Measurements from ENCODE around the gene ZNF445. TPM values are rescaled to one million over a fixed set of nuclear protein-coding genes. Genes with fewer than 3 reads are reported as not detected.

The ZNF445 gene
- total and polyA plus RNA-seq, 2 of the 8 experiments (the other 6 are each of a cell fraction or from before 2014, with no cell fraction given): 3.3 to 26.3 TPM

- Histone ChIP-seq H4K8ac (ENCODE audit: extremely low read depth, insufficient read depth, low read length) (no peak overlapping the region; the same call in 1 of the 2 replicates), H4K20me1 (replicated peaks in 1 of 2; ENCODE audit: control insufficient read depth in 1 of 2, insufficient read depth in 2 of 2, low read length in 2 of 2) (no peaks in the 10 kb centered on the region), H3K4me2 (ENCODE audit: insufficient read depth in 1 of 2, low read depth in 2 of 2, low read length in 2 of 2) (no peak overlapping the region), H3K4ac (replicated peaks; ENCODE audit: insufficient read length, low read depth, low read length) (no peak overlapping the region), H3K36me3 (ENCODE audit: control insufficient read depth in 2 of 4, insufficient read depth in 4 of 4, low read length in 3 of 4) (peaks cover 28 to 77% (median 59%) of the 10 kb centered on the region in 4 experiments; a peak in 7 of 8 replicates), H3K18ac (ENCODE audit: extremely low read depth, low read length) (no peak overlapping the region), H3K4me3 (ENCODE audit: extremely low read depth in 1 of 4, insufficient read depth in 2 of 4, low read depth in 3 of 4, low read length in 4 of 4) (no peak overlapping the region), H3K14ac (ENCODE audit: insufficient read length) (no peak overlapping the region), H2BK20ac (ENCODE audit: low read length) (no peak overlapping the region), H4K5ac (ENCODE audit: insufficient read length, low read depth, low read length) (no peak overlapping the region), H2AK5ac (ENCODE audit: low read depth, low read length) (no peak overlapping the region), H3K79me2 (ENCODE audit: control insufficient read depth in 1 of 2, insufficient read depth in 2 of 2, low read length in 2 of 2) (no peaks in the 10 kb centered on the region), H3K9me3 (ENCODE audit: insufficient read depth in 2 of 2, low read depth in 1 of 2, low read length in 1 of 2) (peaks cover 12 to 18% of the 10 kb centered on the region in 2 experiments; a peak in 3 of 4 replicates), H2BK120ac (replicated peaks; ENCODE audit: low read depth, low read length) (no peak overlapping the region), H4K91ac (replicated peaks; ENCODE audit: insufficient read length, low read length) (no peak overlapping the region), H3K4me1 (replicated peaks in 1 of 4; ENCODE audit: control insufficient read depth in 3 of 4, insufficient read depth in 4 of 4, low read length in 3 of 4) (no peaks in the 10 kb centered on the region; a peak in 2 of 7 replicates), H3K27ac (ENCODE audit: low read depth, low read length) (no peak overlapping the region), H2BK5ac (ENCODE audit: low read depth, low read length) (no peak overlapping the region), H3K23ac (ENCODE audit: insufficient read length) (no peak overlapping the region), H3K23me2 (ENCODE audit: low read depth, low read length) (no peaks in the 10 kb centered on the region), H3K79me1 (ENCODE audit: low read depth, low read length) (no peaks in the 10 kb centered on the region), H2BK12ac (ENCODE audit: low read depth, low read length) (no peak overlapping the region), H2BK15ac (ENCODE audit: low read length) (no peak overlapping the region), H3K9ac (replicated peaks in 1 of 4; ENCODE audit: extremely low read depth in 1 of 4, low read depth in 3 of 4, low read length in 3 of 4) (no peak overlapping the region; a peak in 1 of 7 replicates), H3K27me3 (replicated peaks in 1 of 4; ENCODE audit: control insufficient read depth in 3 of 4, extremely low read depth in 1 of 4, insufficient read depth in 3 of 4, low read length in 3 of 4) (no peaks in the 10 kb centered on the region), H3K56ac (replicated peaks; ENCODE audit: insufficient read length, low read depth, low read length) (no peak overlapping the region), H2AFZ (ENCODE audit: low read length) (no peak overlapping the region)
- FAIRE-seq (no peak), DNase-seq (ENCODE audit: low read depth in 1 of 2, low spot score in 2 of 2) (no peak)
- TF ChIP-seq MAX (IDR thresholded peaks at IDR 0.05) (no peak), CBX8 (IDR thresholded peaks at IDR 0.05; ENCODE audit: borderline replicate concordance, low read depth, low read length) (no peak), BRCA1 (IDR thresholded peaks at IDR 0.05; ENCODE audit: low read depth, low read length) (no peak), ASH2L (IDR thresholded peaks at IDR 0.05; ENCODE audit: low read length) (no peak), E2F6 (IDR thresholded peaks at IDR 0.05) (no peak), CEBPB (IDR thresholded peaks at IDR 0.05; ENCODE audit: low read depth, low read length) (no peak), KDM4A (IDR thresholded peaks at IDR 0.05; ENCODE audit: low read depth, low read length, severe bottlenecking) (no peak), USF2 (IDR thresholded peaks at IDR 0.05; ENCODE audit: low read length) (no peak), POU5F1 (IDR thresholded peaks at IDR 0.05; ENCODE audit: low read depth, low read length) (no peak), TCF12 (IDR thresholded peaks at IDR 0.05; ENCODE audit: low read depth, low read length) (no peak), JUND (IDR thresholded peaks at IDR 0.05; ENCODE audit: low read length) (no peak), TAF1 (IDR thresholded peaks at IDR 0.05; ENCODE audit: low read depth, low read length) (no peak), SIRT6 (IDR thresholded peaks at IDR 0.05; ENCODE audit: low read length) (no peak)
- CTCF ChIA-PET (ENCODE audit: partially characterized antibody): interaction anchor here (1.0 to 1.2 kb wide), 2 partner anchors 17 to 128 kb away, joined by 3 read pairs; no protein-coding TSS in a partner anchor
- POLR2A ChIA-PET (ENCODE audit: partially characterized antibody): no interaction called here
- 97% methylated on average over 3 of the region's 3 CpGs; no CpG with 5 or more reads in 1 of the 2 experiments for WGBS, 2 experiments (ENCODE audit: extremely low coverage in 1 of 2, insufficient coverage in 1 of 2, insufficient read length in 1 of 2, insufficient replicate concordance in 2 of 2, low coverage in 1 of 2, low lambda C conversion rate in 2 of 2, missing lambda C conversion rate in 1 of 2)
Measured at GRCh38 chr3:44451441-44451840, 26.0 kb downstream of the ZNF445 start.
